Stimulated activated CD4-positive, alpha-beta T cell treated with anti-CD3 and anti-CD28 coated beads, Interleukin-2, amount 100 ng/mL, for 48 hours (primary cell): Measurements from ENCODE around the gene WNT5A.

Source experiments
- DNase-seq, 2 donors: peaks; one replicate each; pipeline ENCODE4 v3.0.0-alpha.2; 2020

Gene WNT5A

GRCh38 chr3:55480911-55481743, 6.0 kb downstream of the WNT5A start:
- DNase-seq = no peak

GRCh38 chr3:55477306-55478303, 9.5 kb downstream of the WNT5A start:
- DNase-seq = no peak

- DNase-seq = no peak
These were observed 10.6 kb downstream of the WNT5A start for GRCh38 chr3:55476515-55476914.

GRCh38 chr3:55474213-55474632, 12.9 kb downstream of the WNT5A start:
- DNase-seq = no peak

- no peak for DNase-seq
These were observed 13.3 kb downstream of the WNT5A start for GRCh38 chr3:55473788-55474187.

GRCh38 chr3:55471522-55472280, 15.4 kb downstream of the WNT5A start:
- no peak for DNase-seq

GRCh38 chr3:55471084-55471483, 16.0 kb downstream of the WNT5A start:
- DNase-seq = no peak

GRCh38 chr3:55469957-55470526, 17.1 kb downstream of the WNT5A start:
- DNase-seq = no peak

GRCh38 chr3:55468251-55468650, 18.9 kb downstream of the WNT5A start:
- no peak for DNase-seq

GRCh38 chr3:55467099-55467498, 20.0 kb downstream of the WNT5A start:
- DNase-seq = no peak

GRCh38 chr3:55466526-55466925, 20.6 kb downstream of the WNT5A start:
- DNase-seq = no peak

- DNase-seq = no peak
These were observed 25.2 kb downstream of the WNT5A start for GRCh38 chr3:55461896-55462295.

- DNase-seq = no peak
These were observed 27.3 kb downstream of the WNT5A start for GRCh38 chr3:55459838-55460237.

GRCh38 chr3:55458181-55458790, 28.8 kb downstream of the WNT5A start:
- DNase-seq = no peak

- no peak for DNase-seq
These were observed 31.2 kb downstream of the WNT5A start for GRCh38 chr3:55455915-55456314.

GRCh38 chr3:55454611-55455010, 32.5 kb downstream of the WNT5A start:
- no peak for DNase-seq

GRCh38 chr3:55453886-55454496, 33.1 kb downstream of the WNT5A start:
- no peak for DNase-seq

- no peak for DNase-seq
These were observed 34.2 kb downstream of the WNT5A start for GRCh38 chr3:55452886-55453285.

GRCh38 chr3:55449527-55449926, 37.6 kb downstream of the WNT5A start:
- DNase-seq = no peak

- no peak for DNase-seq
These were observed 40.3 kb downstream of the WNT5A start for GRCh38 chr3:55446850-55447249.

- DNase-seq = no peak
These were observed 41.6 kb downstream of the WNT5A start for GRCh38 chr3:55445551-55445950.

- no peak for DNase-seq
These were observed 43.8 kb downstream of the WNT5A start for GRCh38 chr3:55443346-55443745.
